Fibroblast of gingiva (primary cell): ENCODE data around the gene NUBP2.
"Not testable (repeated sequence)": the region's sequence is repeated elsewhere in the genome, so short reads cannot be mapped to it uniquely, and the experiment has no call there.

ENCODE experiments used
- DNase-seq: peaks from one replicate; pipeline ENCODE4 v3.0.0-alpha.2; 2011; ENCODE audit warnings: low read depth

The NUBP2 gene

DNA sequence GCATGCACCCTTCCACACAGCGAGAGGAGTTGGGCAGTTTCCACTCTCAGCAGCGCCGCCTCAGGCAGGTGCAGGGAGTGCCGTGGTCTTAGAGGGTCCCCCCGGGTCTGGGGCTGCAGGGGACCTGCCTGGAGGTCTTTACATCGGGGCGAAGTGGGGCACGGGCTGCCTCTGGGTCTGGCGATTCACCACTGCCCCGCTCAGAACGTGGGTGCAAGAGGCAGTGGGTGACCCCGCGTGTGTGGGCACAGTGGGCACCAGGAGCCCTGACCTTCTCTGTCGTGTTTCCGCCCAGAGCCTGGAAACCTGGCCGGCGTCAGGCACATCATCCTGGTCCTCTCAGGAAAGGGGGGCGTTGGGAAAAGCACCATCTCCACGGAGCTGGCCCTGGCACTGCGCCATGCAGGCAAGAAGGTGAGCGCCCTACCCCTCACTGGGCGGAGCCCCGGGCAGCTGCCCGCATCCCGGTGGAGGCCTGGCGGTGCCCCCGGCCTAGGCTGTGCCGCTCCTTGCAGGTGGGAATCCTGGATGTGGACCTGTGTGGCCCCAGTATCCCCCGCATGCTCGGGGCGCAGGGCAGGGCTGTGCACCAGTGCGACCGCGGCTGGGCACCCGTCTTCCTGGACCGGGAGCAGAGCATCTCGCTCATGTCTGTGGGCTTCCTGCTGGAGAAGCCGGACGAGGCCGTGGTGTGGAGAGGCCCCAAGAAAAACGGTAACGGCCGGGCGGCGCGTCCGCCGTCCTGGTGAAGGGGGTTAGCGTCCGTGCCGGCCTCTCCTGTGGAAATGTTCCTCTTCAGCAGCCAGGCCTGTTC lies 3.7 kb downstream of the NUBP2 start:
- DNase-seq = no peak

DNA sequence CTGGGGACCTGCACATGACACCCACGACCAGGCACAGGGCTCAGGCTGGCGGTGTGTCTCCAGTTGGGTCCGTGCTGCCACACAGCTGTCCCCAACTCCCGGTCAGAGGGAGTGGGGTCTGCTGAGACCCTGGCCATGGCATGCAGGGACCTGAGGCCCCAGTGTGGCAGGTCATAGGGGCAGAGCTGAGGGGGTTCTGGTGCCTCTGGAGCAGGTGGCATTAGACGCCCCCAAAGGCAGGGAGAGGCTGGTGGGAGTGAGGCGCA lies 4.2 kb downstream of the NUBP2 start:
- DNase-seq = no peak

DNA sequence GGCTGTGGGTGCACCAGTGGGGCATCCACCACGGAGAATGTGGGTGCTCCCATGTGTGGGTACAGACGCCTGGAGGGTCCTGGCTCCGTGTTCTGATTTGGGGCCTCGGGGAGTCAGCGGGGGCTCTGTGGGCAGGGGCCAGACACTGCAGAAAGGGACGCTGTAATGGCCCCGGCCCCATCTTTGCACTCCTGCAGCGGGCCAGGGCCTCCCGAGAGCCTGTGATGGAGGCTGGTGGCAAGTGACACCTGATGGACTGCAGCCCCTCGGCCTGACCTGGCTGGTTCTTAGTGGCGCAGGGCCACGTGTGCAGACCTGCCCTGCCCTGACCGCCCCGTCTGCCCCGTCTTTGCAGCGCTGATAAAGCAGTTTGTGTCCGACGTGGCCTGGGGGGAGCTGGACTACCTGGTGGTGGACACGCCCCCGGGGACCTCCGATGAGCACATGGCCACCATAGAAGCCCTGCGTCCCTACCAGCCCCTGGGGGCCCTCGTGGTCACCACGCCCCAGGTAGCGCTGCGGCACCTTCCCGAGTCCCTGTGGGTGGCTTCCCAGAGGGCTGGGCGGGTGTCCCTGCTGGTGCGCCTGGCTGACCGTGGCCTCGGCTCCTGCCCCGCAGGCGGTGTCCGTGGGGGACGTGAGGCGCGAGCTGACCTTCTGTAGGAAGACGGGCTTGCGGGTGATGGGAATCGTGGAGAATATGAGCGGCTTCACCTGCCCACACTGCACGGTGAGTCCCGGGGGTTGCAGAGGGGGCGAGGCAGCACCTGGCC lies 4.7 kb downstream of the NUBP2 start:
- no peak for DNase-seq

DNA sequence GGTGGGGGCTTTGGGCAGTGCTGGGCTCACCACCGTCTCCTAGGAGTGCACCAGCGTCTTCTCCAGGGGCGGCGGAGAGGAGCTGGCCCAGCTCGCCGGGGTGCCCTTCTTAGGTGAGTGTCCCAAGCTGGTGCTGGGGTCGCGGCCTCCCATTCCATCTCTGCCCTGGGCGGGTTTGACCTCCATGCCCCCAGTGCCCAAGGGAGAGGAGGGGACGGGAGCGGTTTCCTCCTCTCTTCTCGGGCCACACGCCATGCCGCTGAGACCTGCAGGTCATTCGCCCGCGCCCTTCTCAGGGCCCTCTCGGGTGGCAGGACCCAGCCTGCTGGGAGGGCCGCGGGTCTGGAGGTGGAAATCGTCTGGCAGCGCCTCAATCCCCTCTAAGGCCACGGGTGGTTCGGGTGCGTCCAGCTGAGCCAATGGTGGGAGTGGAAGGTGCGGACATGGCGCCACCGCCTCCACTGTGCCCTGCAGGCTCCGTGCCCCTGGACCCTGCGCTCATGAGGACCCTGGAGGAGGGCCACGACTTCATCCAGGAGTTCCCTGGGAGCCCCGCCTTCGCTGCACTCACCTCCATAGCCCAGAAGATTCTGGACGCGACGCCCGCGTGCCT lies 5.4 kb downstream of the NUBP2 start:
- DNase-seq = no peak

DNA sequence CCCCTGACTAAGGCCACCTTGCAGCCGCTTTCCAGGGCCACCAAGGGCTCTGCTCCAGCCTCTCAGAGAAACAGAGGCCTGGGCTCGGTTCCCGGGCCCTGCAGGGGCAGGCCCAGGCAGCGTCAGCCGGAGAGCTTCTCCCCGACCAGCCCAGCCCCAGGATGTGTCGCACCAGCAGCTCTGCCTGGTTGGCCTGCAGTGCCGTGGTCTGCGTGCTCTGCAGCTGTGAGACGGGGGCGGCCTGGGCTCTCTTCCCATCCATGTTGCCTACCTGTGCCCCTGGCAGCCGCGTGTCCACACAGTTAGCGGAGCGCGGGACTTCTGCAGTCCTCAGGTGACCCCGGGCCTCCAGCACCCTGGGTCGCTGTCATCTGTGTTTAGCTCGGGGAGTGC lies 5.9 kb downstream of the NUBP2 start:
- no peak for DNase-seq

GRCh38 chr16:1789643-1790045 lies 6.9 kb downstream of the NUBP2 start:
- DNase-seq = no peak

- no peak for DNase-seq
Observed at GRCh38 chr16:1790261-1790610, 7.5 kb downstream of the NUBP2 start.

DNA sequence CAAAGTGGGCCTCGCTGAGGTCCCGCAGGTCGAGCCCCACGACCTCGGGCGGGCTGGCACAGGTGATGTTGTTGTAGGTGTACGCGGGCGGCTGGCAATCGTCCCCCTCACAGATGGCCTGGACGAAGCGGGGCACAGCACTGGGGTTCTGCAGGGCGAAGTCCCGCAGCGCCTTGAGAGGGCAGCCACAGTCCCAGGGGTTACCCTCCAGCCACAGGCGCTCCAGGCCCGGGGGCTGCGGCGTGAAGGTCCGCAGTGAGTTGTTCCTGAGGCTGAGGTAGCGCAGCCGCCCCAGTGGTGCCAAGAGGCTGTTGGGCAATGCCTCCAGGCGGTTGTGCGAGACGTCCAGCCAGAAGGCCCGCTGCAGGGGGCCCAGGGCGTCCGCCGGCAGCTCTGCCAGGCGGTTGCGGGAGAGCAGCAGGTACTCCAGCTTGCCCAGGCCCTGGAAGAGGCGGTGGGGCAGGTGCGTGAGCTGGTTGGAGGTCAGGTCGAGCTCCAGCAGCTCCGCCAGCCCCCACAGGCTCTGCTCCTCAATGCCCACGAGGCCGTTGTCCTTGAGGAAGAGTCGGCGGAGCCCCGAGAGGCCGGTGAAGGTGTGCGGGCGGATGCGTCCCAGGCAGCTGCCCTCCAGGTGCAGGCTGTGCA lies 8.0 kb downstream of the NUBP2 start:
- DNase-seq = no peak

DNA sequence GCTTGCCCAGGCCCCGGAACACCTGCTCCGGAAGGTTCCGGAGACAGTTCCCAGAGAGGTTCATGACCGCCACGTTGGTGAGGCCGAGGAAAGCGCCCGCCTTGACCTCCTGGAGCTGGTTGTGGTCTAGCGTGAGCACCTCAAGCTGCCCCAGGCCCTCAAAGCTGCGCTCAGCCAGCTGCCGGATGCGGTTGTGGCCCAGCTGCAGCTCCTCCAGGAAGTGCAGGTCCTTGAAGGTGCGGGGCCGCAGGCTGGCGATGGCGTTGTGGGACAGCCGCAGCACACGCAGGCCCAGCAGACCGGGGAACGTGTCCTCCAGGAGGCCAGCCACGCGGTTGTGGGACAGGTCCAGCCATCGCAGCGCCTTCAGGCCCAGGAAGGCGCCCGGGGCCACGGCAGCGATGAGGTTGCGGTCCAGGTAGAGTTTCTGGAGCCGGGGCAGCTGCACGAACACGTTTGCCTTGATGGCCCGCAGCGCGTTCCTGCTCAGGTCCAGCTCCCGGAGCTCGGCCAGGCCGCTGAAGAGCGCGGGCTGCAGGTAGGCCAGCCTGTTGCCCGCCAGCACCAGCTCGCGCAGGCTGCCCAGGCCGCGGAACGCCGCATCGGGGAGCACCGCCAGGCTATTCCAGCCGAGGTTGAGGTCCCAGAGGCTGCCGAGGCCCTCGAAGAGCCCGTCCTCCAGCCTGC lies 8.6 kb downstream of the NUBP2 start:
- no peak for DNase-seq

- no peak for DNase-seq
Observed at GRCh38 chr16:1791943-1792812, 9.4 kb downstream of the NUBP2 start.

DNA sequence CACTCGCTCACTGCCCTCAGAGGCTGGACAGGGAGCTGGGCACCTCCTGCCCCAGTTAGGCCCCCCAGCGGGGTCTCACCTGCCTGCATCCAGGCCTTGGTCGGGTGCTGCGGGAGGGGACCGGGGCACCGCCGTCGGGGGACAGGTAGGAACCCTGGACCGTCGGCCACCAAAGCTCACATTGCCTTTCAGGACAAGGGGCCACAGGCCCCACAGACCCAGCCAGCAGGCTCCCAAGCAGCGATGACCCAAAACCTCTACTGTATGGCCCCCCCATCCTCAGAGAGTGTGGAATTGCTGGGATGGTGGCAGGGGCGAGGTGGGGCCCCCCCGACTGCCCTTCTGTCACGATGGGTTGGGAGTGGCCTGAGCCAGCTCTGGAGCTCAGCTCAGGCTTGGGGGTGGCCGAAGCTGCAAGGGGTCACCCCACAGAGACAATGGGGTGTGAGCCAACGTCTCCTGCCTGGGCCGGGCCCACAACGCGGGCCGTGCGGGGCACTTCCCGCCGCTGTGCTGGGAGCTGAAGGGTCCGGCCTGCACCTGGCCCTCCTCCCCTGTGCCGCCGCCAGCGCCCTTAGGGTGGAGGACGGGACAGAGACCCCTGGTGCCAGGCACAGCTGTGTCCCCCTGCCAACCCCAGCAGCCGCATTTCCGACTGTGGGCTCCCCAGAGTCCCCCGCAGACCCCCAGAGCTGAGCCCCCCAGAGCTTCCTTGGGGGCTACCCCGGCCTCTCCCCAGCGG lies 10.2 kb downstream of the NUBP2 start:
- no peak for DNase-seq

DNA sequence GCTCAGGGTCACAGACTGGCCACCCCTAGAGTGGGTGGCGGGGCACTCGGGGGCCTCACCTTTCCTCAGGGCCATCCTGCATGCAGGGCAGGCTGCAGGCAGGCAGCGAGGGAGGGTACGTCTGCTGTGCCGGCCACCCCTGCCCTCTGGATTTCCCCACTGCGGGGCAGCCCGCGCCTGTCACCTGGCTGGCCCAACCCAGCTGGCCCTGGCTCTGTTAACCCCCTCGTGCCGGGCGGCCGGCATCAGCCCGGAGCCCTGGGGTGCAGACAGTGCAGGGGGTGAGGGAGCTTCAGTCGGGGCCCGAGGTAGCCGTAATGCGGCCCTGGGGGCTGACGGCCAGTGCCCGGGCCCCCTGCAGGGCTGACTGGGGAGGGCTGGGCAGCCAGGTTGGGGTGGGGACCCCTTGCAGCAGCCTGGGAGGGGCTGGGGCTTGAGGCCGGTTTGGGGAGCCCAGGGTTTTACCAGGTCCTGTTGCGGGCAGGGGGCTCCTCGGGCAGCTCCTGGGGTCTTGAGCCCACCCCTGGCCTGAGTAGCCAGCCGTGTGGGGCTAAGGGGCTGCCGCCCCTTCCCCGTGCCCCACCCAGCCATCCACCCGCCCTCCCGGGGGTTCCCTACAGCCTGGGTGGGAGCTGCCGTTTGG lies 10.9 kb downstream of the NUBP2 start, which contains the start of gene IGFALS:
Gene IGFALS (minus strand): TSS at position 128 of the 643 bp plus-strand sequence. CDS start 53 bp downstream, at position 75.
- no peak for DNase-seq

GRCh38 chr16:1794221-1794871 lies 11.6 kb downstream of the NUBP2 start:
- DNase-seq = no peak

- no peak for DNase-seq
Observed at GRCh38 chr16:1794908-1795666, 12.3 kb downstream of the NUBP2 start.

- DNase-seq = not testable (repeated sequence)
Observed at GRCh38 chr16:1799263-1799662, 16.5 kb downstream of the NUBP2 start.

GRCh38 chr16:1800701-1801100 lies 17.9 kb downstream of the NUBP2 start:
- no peak for DNase-seq

- DNase-seq = no peak
Observed at GRCh38 chr16:1807626-1808025, 24.9 kb downstream of the NUBP2 start.

DNA sequence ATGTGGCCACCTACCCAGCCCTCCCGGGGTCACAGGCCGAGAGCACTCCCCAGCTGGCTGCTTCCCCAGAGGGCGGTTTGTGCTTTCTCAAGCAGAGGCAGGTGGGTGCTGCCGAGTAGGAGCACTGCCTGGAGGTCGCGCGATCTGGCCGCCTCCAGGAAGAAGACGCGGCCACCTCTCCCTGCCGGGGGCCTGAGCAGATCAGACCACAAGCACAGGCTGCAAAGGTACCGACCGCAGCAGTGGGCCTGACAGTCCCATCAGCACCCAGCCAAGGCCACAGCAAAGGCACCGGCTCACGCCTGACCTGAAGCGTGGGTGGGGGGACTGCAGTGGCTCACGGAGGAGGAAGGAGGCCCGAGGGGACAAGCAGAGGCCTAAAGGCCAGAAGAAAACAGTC lies 25.9 kb downstream of the NUBP2 start:
- DNase-seq = no peak
